Hypothalamus (tissue), 51 donors: ENCODE results near the gene C20orf202.
A peak's percentile ranks its signal among the peaks of the same experiment; 100 is the strongest.
"Not testable (repeated sequence)": the region's sequence is repeated elsewhere in the genome, so short reads cannot be mapped to it uniquely, and the experiment has no call there.

Experiments
- DNase-seq, 51 donors: peaks; one replicate each; lab custom pipeline; 2025; lab: John Stamatoyannopoulos, UW

The C20orf202 gene

GRCh38 chr20:1207293-1207878, 4.1 kb downstream of the C20orf202 start:
- DNase-seq, result no peak

GRCh38 chr20:1209447-1210387, 6.5 kb downstream of the C20orf202 start:
- DNase-seq, result no peak

- no peak for DNase-seq
Observed at GRCh38 chr20:1210501-1210900, 7.2 kb downstream of the C20orf202 start.

GRCh38 chr20:1212023-1212422, 8.8 kb downstream of the C20orf202 start:
- DNase-seq, result no peak

GRCh38 chr20:1212607-1213396, 9.5 kb downstream of the C20orf202 start:
- DNase-seq, result peak in 40 of 51 donors; percentile 2 to 68 (median 28)

- DNase-seq, result no peak
Observed at GRCh38 chr20:1214838-1215261, 11.6 kb downstream of the C20orf202 start.

GRCh38 chr20:1215386-1216170, 12.3 kb downstream of the C20orf202 start:
- no peak for DNase-seq

- not testable (repeated sequence) for DNase-seq
Observed at GRCh38 chr20:1216527-1217427, 13.5 kb downstream of the C20orf202 start.

- DNase-seq, result not testable (repeated sequence)
Observed at GRCh38 chr20:1222750-1223149, 19.5 kb downstream of the C20orf202 start.

- no peak for DNase-seq
Observed at GRCh38 chr20:1224205-1224890, 21.1 kb downstream of the C20orf202 start.

- no peak for DNase-seq
Observed at GRCh38 chr20:1225263-1225782, 22.1 kb downstream of the C20orf202 start.

GRCh38 chr20:1225783-1226654, 22.8 kb downstream of the C20orf202 start, which contains the start of gene RAD21L1:
Gene RAD21L1 (plus strand): TSS chr20:1226044. CDS start chr20:1228454, 2,410 bp downstream.
- DNase-seq, result peak in 47 of 51 donors; percentile 13 to 93 (median 62)

GRCh38 chr20:1229541-1229940, 26.3 kb downstream of the C20orf202 start:
- DNase-seq, result no peak

GRCh38 chr20:1232286-1233111, 29.2 kb downstream of the C20orf202 start:
- no peak for DNase-seq

GRCh38 chr20:1240549-1240948, 37.3 kb downstream of the C20orf202 start:
- DNase-seq, result no peak

GRCh38 chr20:1241456-1241855, 38.2 kb downstream of the C20orf202 start:
- no peak for DNase-seq
